K562 (cell line): ENCODE measurements around the gene SLC5A2. TPM values are rescaled to one million over a fixed set of nuclear protein-coding genes. Genes with fewer than 3 reads are reported as not detected.
A peak's percentile ranks its signal among the peaks of the same experiment; 100 is the strongest.

Experiments
- ATF7 ChIP-seq: fragments of 450-650 bp; IDR thresholded peaks from 2 replicates; pipeline ENCODE4 v1.7.1; 2014; ENCODE audit warnings: mild to moderate bottlenecking, moderate library complexity
- BRF1 ChIP-seq: IDR thresholded peaks from 3 replicates; pipeline ENCODE4 v1.6.1; 2011; ENCODE audit warnings: borderline replicate concordance, mild to moderate bottlenecking; ENCODE audit not compliant: insufficient read length; ENCODE audit errors: extremely low read depth
- CCNT2 ChIP-seq: IDR thresholded peaks from 2 replicates; pipeline ENCODE4 v1.6.1; 2011; ENCODE audit warnings: borderline replicate concordance, low read depth, mild to moderate bottlenecking, moderate library complexity, mixed read lengths, low read length; ENCODE audit not compliant: insufficient read length; ENCODE audit errors: extremely low read depth
- ETV1 ChIP-seq: fragments of 450-650 bp; conservative IDR thresholded peaks from 2 replicates; pipeline ENCODE4 v1.6.1; 2016; ENCODE audit warnings: missing genetic modification characterization, control low read depth, low read depth, missing compliant biosample characterization
- MCM3 ChIP-seq: fragments of 450-650 bp; IDR thresholded peaks from 2 replicates; pipeline ENCODE4 v1.6.1; 2016
- MED1 ChIP-seq: sonication (generic); formaldehyde crosslinking; IDR thresholded peaks from 2 replicates; pipeline ENCODE4 v1.8.1; 2023; ENCODE audit warnings: missing genetic modification reagents, borderline replicate concordance
- MYNN ChIP-seq, 2 experiments: sonication (generic); formaldehyde crosslinking in 1 of 2; IDR thresholded peaks; 2 replicates each; pipeline versions ENCODE4 v1.5.0 to v1.6.1; 2016 to 2020; ENCODE audit warnings: antibody characterized with exemption in 1 of 2, missing genetic modification reagents in 1 of 2
- NCOA6 ChIP-seq: fragments of 450-650 bp; IDR thresholded peaks from 2 replicates; pipeline ENCODE4 v1.6.1; 2017; ENCODE audit warnings: mild to moderate bottlenecking
- NELFE ChIP-seq: IDR thresholded peaks from 2 replicates; pipeline ENCODE4 v1.6.1; 2011; ENCODE audit warnings: mild to moderate bottlenecking; ENCODE audit not compliant: insufficient read depth, insufficient read length
- NR3C1 ChIP-seq: sonication (generic); formaldehyde crosslinking; IDR thresholded peaks from 2 replicates; pipeline ENCODE4 v1.8.1; 2022; ENCODE audit warnings: missing genetic modification reagents
- RBM15 ChIP-seq: fragments of 200-400 bp; formaldehyde crosslinking; IDR thresholded peaks from 2 replicates; pipeline ENCODE4 v1.6.1; 2018; ENCODE audit warnings: mild to moderate bottlenecking, low read length, moderate library complexity; ENCODE audit not compliant: insufficient read depth
- TBL1XR1 ChIP-seq, 2 experiments: IDR thresholded peaks; 2 replicates each; pipeline ENCODE4 v1.6.1; 2012; ENCODE audit warnings: improper control_type of control experiment in 2 of 2, low read length in 2 of 2, mild to moderate bottlenecking in 1 of 2
- ZKSCAN3 ChIP-seq: fragments of 250-450 bp; sonication (Bioruptor Pico); IDR thresholded peaks from 2 replicates; pipeline ENCODE4 v1.4.0; 2020
- ZNF232 ChIP-seq: sonication (generic); formaldehyde crosslinking; IDR thresholded peaks from 2 replicates; pipeline ENCODE4 v1.8.0; 2022; ENCODE audit warnings: mild to moderate bottlenecking, missing genetic modification reagents
- ZNF384 ChIP-seq: IDR thresholded peaks from 2 replicates; pipeline ENCODE4 v1.6.1; 2012; ENCODE audit warnings: low read depth, low read length, improper control_type of control experiment
- ZNF408 ChIP-seq: fragments of 250-450 bp; sonication (Bioruptor Pico); IDR thresholded peaks from 2 replicates; pipeline ENCODE4 v1.4.0; 2020; ENCODE audit warnings: low read depth, mild to moderate bottlenecking, moderate library complexity
- ZNF444 ChIP-seq: fragments of 250-450 bp; sonication (Bioruptor Pico); IDR thresholded peaks from 2 replicates; pipeline ENCODE4 v1.4.0; 2020; ENCODE audit warnings: mild to moderate bottlenecking, moderate library complexity
- polyA plus RNA-seq, 8 experiments: library from polyadenylated mRNA; depleted of rRNA in 4 of 8; stranded (reverse) in 5 of 8; unstranded in 3 of 8; fragments of >200 nt; fragmentation: Nextera tagmentation in 2 of 8; fragmentation: Illumina TruSeq in 1 of 8; extraction: Ambion mirVana in 2 of 8; extraction: Trizol in 1 of 8; gene quantifications; 2 replicates each; pipeline versions ENCODE4 v1.2.1 to v1.2.3, GENCODE V29; 2011 to 2014; ENCODE audit warnings: inconsistent platforms in 1 of 8, missing spikeins in 1 of 8
- total RNA-seq, 7 experiments: library from RNA; depleted of rRNA in 6 of 7; stranded (reverse); fragments of >200 nt in 6 of 7; fragmentation: Illumina TruSeq in 2 of 7; extraction: Trizol in 2 of 7; gene quantifications; 2 replicates each; pipeline versions ENCODE4 v1.2.1 to v1.2.3, GENCODE V29; 2011 to 2021; ENCODE audit warnings: low replicate concordance in 1 of 7
- TF ChIP-seq, protein P1 (sequence below): sonication (generic); formaldehyde crosslinking; IDR thresholded peaks from 2 replicates; pipeline ENCODE4 v1.8.1; 2023; ENCODE audit warnings: mild to moderate bottlenecking, missing genetic modification reagents, moderate library complexity
- TF ChIP-seq, protein P2 (sequence below): fragments of 450-650 bp; IDR thresholded peaks from 2 replicates; pipeline ENCODE4 v1.6.1; 2017; ENCODE audit warnings: antibody characterized with exemption, mild to moderate bottlenecking
- TF ChIP-seq, protein P3 (sequence below): sonication (generic); formaldehyde crosslinking; IDR thresholded peaks from 2 replicates; pipeline ENCODE4 v1.8.0; 2023; ENCODE audit warnings: mild to moderate bottlenecking, missing genetic modification reagents

Gene SLC5A2
- total and polyA plus RNA-seq, 9 of the 15 experiments (the other 6 are each of a cell fraction or from before 2014, with no cell fraction given): 0.07 to 2.7 (median 2.2) TPM; not detected in 6

DNA sequence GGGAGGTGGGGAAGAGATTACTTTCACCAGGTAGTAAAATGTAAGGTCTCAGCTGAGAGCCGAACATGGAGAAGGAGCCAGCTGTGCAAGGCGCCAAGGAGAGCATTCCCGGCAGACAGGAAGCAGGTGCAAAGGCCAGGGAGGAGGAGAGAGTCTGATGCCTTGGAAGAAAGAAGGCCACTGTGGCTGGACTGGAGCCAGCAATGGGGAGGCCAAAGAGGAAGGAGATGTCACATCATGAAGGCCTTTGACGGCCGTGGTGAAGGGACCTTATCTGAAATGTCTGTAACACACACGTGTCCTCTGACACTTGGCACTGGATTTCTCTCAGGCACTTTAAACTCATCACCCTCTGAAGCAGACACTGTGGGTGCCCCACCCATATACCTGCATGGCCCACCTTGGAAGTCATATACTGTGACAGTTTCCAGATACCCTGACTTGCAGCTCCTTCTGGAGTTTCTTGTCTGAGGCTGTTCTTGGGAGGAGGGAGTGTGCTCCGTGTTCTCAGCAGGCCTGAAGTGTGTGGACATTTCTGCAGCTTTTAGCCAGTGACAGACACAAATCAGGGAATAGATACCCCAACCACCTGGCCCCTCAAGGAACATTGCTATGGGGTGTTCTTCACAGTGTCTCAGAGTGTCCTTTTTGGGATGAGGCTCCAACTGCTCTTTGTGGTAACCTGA, 1.9 kb upstream of the SLC5A2 start (continued):
- TF ChIP-seq, protein P1, sequence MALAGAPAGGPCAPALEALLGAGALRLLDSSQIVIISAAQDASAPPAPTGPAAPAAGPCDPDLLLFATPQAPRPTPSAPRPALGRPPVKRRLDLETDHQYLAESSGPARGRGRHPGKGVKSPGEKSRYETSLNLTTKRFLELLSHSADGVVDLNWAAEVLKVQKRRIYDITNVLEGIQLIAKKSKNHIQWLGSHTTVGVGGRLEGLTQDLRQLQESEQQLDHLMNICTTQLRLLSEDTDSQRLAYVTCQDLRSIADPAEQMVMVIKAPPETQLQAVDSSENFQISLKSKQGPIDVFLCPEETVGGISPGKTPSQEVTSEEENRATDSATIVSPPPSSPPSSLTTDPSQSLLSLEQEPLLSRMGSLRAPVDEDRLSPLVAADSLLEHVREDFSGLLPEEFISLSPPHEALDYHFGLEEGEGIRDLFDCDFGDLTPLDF: no peak
- no peak for TF ChIP-seq MED1 (CRISPR knock-in tag)
- TF ChIP-seq, protein P2, sequence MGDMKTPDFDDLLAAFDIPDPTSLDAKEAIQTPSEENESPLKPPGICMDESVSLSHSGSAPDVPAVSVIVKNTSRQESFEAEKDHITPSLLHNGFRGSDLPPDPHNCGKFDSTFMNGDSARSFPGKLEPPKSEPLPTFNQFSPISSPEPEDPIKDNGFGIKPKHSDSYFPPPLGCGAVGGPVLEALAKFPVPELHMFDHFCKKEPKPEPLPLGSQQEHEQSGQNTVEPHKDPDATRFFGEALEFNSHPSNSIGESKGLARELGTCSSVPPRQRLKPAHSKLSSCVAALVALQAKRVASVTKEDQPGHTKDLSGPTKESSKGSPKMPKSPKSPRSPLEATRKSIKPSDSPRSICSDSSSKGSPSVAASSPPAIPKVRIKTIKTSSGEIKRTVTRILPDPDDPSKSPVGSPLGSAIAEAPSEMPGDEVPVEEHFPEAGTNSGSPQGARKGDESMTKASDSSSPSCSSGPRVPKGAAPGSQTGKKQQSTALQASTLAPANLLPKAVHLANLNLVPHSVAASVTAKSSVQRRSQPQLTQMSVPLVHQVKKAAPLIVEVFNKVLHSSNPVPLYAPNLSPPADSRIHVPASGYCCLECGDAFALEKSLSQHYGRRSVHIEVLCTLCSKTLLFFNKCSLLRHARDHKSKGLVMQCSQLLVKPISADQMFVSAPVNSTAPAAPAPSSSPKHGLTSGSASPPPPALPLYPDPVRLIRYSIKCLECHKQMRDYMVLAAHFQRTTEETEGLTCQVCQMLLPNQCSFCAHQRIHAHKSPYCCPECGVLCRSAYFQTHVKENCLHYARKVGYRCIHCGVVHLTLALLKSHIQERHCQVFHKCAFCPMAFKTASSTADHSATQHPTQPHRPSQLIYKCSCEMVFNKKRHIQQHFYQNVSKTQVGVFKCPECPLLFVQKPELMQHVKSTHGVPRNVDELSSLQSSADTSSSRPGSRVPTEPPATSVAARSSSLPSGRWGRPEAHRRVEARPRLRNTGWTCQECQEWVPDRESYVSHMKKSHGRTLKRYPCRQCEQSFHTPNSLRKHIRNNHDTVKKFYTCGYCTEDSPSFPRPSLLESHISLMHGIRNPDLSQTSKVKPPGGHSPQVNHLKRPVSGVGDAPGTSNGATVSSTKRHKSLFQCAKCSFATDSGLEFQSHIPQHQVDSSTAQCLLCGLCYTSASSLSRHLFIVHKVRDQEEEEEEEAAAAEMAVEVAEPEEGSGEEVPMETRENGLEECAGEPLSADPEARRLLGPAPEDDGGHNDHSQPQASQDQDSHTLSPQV: no peak
- TF ChIP-seq NR3C1: no peak
- no peak for TF ChIP-seq MCM3
- no peak for TF ChIP-seq ATF7
- peak; percentile 56 for TF ChIP-seq ETV1 (tag)
- TF ChIP-seq MYNN (IDR thresholded peaks at IDR 0.05): no peak
- no peak for TF ChIP-seq MYNN (CRISPR knock-in tag; IDR thresholded peaks at IDR 0.05)
- TF ChIP-seq, protein P3, sequence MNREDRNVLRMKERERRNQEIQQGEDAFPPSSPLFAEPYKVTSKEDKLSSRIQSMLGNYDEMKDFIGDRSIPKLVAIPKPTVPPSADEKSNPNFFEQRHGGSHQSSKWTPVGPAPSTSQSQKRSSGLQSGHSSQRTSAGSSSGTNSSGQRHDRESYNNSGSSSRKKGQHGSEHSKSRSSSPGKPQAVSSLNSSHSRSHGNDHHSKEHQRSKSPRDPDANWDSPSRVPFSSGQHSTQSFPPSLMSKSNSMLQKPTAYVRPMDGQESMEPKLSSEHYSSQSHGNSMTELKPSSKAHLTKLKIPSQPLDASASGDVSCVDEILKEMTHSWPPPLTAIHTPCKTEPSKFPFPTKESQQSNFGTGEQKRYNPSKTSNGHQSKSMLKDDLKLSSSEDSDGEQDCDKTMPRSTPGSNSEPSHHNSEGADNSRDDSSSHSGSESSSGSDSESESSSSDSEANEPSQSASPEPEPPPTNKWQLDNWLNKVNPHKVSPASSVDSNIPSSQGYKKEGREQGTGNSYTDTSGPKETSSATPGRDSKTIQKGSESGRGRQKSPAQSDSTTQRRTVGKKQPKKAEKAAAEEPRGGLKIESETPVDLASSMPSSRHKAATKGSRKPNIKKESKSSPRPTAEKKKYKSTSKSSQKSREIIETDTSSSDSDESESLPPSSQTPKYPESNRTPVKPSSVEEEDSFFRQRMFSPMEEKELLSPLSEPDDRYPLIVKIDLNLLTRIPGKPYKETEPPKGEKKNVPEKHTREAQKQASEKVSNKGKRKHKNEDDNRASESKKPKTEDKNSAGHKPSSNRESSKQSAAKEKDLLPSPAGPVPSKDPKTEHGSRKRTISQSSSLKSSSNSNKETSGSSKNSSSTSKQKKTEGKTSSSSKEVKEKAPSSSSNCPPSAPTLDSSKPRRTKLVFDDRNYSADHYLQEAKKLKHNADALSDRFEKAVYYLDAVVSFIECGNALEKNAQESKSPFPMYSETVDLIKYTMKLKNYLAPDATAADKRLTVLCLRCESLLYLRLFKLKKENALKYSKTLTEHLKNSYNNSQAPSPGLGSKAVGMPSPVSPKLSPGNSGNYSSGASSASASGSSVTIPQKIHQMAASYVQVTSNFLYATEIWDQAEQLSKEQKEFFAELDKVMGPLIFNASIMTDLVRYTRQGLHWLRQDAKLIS (CRISPR knock-in tag): no peak
- TF ChIP-seq ZNF384: no peak
- TF ChIP-seq NELFE: no peak
- TF ChIP-seq ZNF444 (CRISPR knock-in tag): no peak
- no peak for TF ChIP-seq BRF1
- no peak for TF ChIP-seq ZNF408 (CRISPR knock-in tag)
- TF ChIP-seq ZNF232: no peak
- no peak for TF ChIP-seq CCNT2
- TF ChIP-seq TBL1XR1 (IDR thresholded peaks at IDR 0.05; ENCODE audit: low read length in 2 of 2): no peak
- TF ChIP-seq NCOA6: no peak
- no peak for TF ChIP-seq ZKSCAN3 (CRISPR knock-in tag)
- TF ChIP-seq RBM15: no peak
